Measurements from ENCODE around the gene HCRTR2. TPM values are rescaled to one million over a fixed set of nuclear protein-coding genes. Genes with fewer than 3 reads are reported as not detected.
"Not testable (repeated sequence)": the region's sequence is repeated elsewhere in the genome, so short reads cannot be mapped to it uniquely, and the experiment has no call there.

The HCRTR2 gene
- total and polyA plus RNA-seq, 7 experiments from 2014 or later = not detected

DNA sequence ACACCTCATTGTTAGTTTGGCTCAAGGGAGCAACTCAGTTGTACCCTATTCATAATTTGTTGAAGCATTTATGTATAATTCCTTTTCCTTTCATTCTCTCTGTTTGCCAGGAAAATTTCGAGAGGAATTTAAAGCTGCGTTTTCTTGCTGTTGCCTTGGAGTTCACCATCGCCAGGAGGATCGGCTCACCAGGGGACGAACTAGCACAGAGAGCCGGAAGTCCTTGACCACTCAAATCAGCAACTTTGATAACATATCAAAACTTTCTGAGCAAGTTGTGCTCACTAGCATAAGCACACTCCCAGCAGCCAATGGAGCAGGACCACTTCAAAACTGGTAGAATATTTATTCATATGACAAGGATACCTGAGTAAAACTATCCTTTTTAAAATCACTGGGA is 107.8 kb downstream of the HCRTR2 start:
- intact Hi-C loops (cut with micrococcal nuclease) = no loop called here
- H3K27ac ChIP-seq (ENCODE audit: low read depth, low read length) = no peak overlapping the region
- H3K4me1 ChIP-seq (ENCODE audit: control insufficient read depth in 2 of 2, insufficient read depth in 2 of 2, low read length in 2 of 2) = no peaks in the 10 kb centered on the region
- ChIA-PET POLR2A (no interaction called here), CTCF (no interaction called here)
- Mint-ChIP-seq H3K36me3 (no peaks in the 10 kb centered on the region), H3K9me3 (peaks cover 0 to 2% (median 0%) of the 10 kb centered on the region in 11 donors), H3K27me3 (no peaks in the 10 kb centered on the region), H3K27ac (no peak overlapping the region), H3K4me3 (no peak overlapping the region), H3K4me1 (no peaks in the 10 kb centered on the region)
- H3K36me3 ChIP-seq (ENCODE audit: control insufficient read depth in 2 of 3, insufficient read depth in 3 of 3, low read length in 3 of 3) = no peaks in the 10 kb centered on the region
- ATAC-seq (no peak), DNase-seq (no peak)
- no peak overlapping the region for H3K4me3 ChIP-seq (ENCODE audit: low read length)
- no peaks in the 10 kb centered on the region for H3K9me3 ChIP-seq (ENCODE audit: control insufficient read depth in 2 of 3, low read length in 3 of 3)
- H3K27me3 ChIP-seq (ENCODE audit: control insufficient read depth in 2 of 2, insufficient read depth in 2 of 2, low read length in 2 of 2) = no peaks in the 10 kb centered on the region

DNA sequence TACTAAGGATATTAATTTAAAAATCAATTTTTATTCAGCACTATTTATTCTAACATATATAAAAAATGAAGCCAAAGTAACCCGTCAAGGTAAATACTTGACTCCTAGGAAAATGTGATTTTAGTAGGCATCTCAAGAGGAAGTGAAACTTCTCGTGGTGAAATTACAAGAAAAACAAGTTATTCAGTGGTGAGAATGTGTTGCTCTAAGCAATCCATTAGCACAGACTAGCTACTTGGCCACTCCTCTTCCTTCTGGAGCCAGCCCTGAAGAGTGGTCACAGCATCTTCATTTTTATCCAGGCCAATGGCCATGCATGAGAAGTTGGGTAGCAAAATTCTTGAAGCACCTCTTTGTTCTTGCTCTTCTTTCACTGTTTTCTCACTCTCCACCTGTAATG is 112.5 kb downstream of the HCRTR2 start:
- intact Hi-C loops (cut with micrococcal nuclease) = no loop called here
- Mint-ChIP-seq H3K4me3 (no peak overlapping the region), H3K27ac (no peak overlapping the region), H3K9me3 (peaks cover 0 to 8% (median 2%) of the 10 kb centered on the region in 11 donors), H3K27me3 (no peaks in the 10 kb centered on the region), H3K4me1 (no peaks in the 10 kb centered on the region), H3K36me3 (no peaks in the 10 kb centered on the region)
- no peaks in the 10 kb centered on the region for H3K27me3 ChIP-seq (ENCODE audit: control insufficient read depth in 2 of 2, insufficient read depth in 2 of 2, low read length in 2 of 2)
- ATAC-seq (no peak), DNase-seq (no peak)
- H3K4me3 ChIP-seq (ENCODE audit: low read length) = no peak overlapping the region
- no peaks in the 10 kb centered on the region for H3K4me1 ChIP-seq (ENCODE audit: control insufficient read depth in 2 of 2, insufficient read depth in 2 of 2, low read length in 2 of 2)
- no peak overlapping the region for H3K27ac ChIP-seq (ENCODE audit: low read depth, low read length)
- ChIA-PET CTCF (no interaction called here), POLR2A (no interaction called here)
- H3K9me3 ChIP-seq (ENCODE audit: control insufficient read depth in 2 of 3, low read length in 3 of 3) = no peaks in the 10 kb centered on the region
- no peaks in the 10 kb centered on the region for H3K36me3 ChIP-seq (ENCODE audit: control insufficient read depth in 2 of 3, insufficient read depth in 3 of 3, low read length in 3 of 3)

- POLR2A ChIA-PET = no interaction called here
- Mint-ChIP-seq H3K36me3 (no peaks in the 10 kb centered on the region), H3K4me1 (no peaks in the 10 kb centered on the region), H3K9me3 (peaks cover 0 to 9% (median 4%) of the 10 kb centered on the region in 11 donors), H3K27ac (no peak overlapping the region), H3K4me3 (no peak overlapping the region), H3K27me3 (no peaks in the 10 kb centered on the region)
- H3K36me3 ChIP-seq (ENCODE audit: control insufficient read depth in 2 of 3, insufficient read depth in 3 of 3, low read length in 3 of 3) = no peaks in the 10 kb centered on the region
- CTCF ChIA-PET = no interaction called here
- no peaks in the 10 kb centered on the region for H3K9me3 ChIP-seq (ENCODE audit: control insufficient read depth in 2 of 3, low read length in 3 of 3)
- H3K4me3 ChIP-seq (ENCODE audit: low read length) = no peak overlapping the region
- H3K4me1 ChIP-seq (ENCODE audit: control insufficient read depth in 2 of 2, insufficient read depth in 2 of 2, low read length in 2 of 2) = no peaks in the 10 kb centered on the region
- no peak for ATAC-seq
- no peak overlapping the region for H3K27ac ChIP-seq (ENCODE audit: low read depth, low read length)
- intact Hi-C loops (cut with micrococcal nuclease) = no loop called here
- H3K27me3 ChIP-seq (ENCODE audit: control insufficient read depth in 2 of 2, insufficient read depth in 2 of 2, low read length in 2 of 2) = no peaks in the 10 kb centered on the region
- no peak for DNase-seq
Observed at GRCh38 chr6:55290736-55291135, 116.4 kb downstream of the HCRTR2 start.

- DNase-seq = no peak
- CTCF ChIA-PET = no interaction called here
- no peaks in the 10 kb centered on the region for H3K4me1 ChIP-seq (ENCODE audit: control insufficient read depth in 2 of 2, insufficient read depth in 2 of 2, low read length in 2 of 2)
- no peak overlapping the region for H3K4me3 Mint-ChIP-seq
- no peak overlapping the region for H3K4me3 ChIP-seq (ENCODE audit: low read length)
- intact Hi-C loops (cut with micrococcal nuclease) = no loop called here
- ATAC-seq = no peak
- H3K9me3 ChIP-seq (ENCODE audit: control insufficient read depth in 2 of 3, low read length in 3 of 3) = no peaks in the 10 kb centered on the region
- peaks cover 2 to 13% (median 5%) of the 10 kb centered on the region in 11 donors for H3K9me3 Mint-ChIP-seq
- H3K27ac ChIP-seq (ENCODE audit: low read depth, low read length) = no peak overlapping the region
- no peak overlapping the region for H3K27ac Mint-ChIP-seq
- no peaks in the 10 kb centered on the region for H3K4me1 Mint-ChIP-seq
- POLR2A ChIA-PET = no interaction called here
- no peaks in the 10 kb centered on the region for H3K36me3 ChIP-seq (ENCODE audit: control insufficient read depth in 2 of 3, insufficient read depth in 3 of 3, low read length in 3 of 3)
- H3K36me3 Mint-ChIP-seq = no peaks in the 10 kb centered on the region
- no peaks in the 10 kb centered on the region for H3K27me3 ChIP-seq (ENCODE audit: control insufficient read depth in 2 of 2, insufficient read depth in 2 of 2, low read length in 2 of 2)
- H3K27me3 Mint-ChIP-seq = no peaks in the 10 kb centered on the region
Observed at GRCh38 chr6:55293116-55293515, 118.8 kb downstream of the HCRTR2 start.

DNA sequence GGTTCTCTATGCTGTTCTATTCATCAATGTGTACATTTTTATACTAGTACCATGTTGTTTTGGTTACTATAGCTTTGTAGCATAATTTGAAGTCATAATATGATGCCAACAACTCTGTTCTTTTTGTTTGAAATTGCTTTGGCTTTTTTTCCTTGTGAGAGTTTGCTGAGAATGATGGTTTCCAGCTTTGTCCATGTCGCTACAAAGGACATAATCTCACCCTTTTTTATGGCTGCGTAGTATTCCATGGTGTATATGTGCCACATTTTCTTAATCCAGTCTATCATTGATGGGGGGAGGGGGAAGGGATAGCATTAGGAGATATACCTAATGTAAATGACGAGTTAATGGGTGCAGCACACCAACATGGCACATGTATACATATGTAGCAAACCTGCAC is 122.9 kb downstream of the HCRTR2 start:
- POLR2A ChIA-PET; H3K27me3 Mint-ChIP-seq; H3K27me3 ChIP-seq (ENCODE audit: control insufficient read depth in 2 of 2, insufficient read depth in 2 of 2, low read length in 2 of 2); ATAC-seq; H3K4me3 Mint-ChIP-seq; intact Hi-C loops (cut with micrococcal nuclease); CTCF ChIA-PET; H3K4me1 Mint-ChIP-seq; H3K9me3 ChIP-seq (ENCODE audit: control insufficient read depth in 2 of 3, low read length in 3 of 3); H3K27ac Mint-ChIP-seq; H3K4me1 ChIP-seq (ENCODE audit: control insufficient read depth in 2 of 2, insufficient read depth in 2 of 2, low read length in 2 of 2); H3K27ac ChIP-seq (ENCODE audit: low read depth, low read length); DNase-seq; H3K36me3 ChIP-seq (ENCODE audit: control insufficient read depth in 2 of 3, insufficient read depth in 3 of 3, low read length in 3 of 3); H3K36me3 Mint-ChIP-seq; H3K4me3 ChIP-seq (ENCODE audit: low read length): not testable (repeated sequence)
- H3K9me3 Mint-ChIP-seq = peaks cover 0 to 18% (median 5%) of the 10 kb centered on the region in 11 donors

GRCh38 chr6:55299286-55299985 is 125.1 kb downstream of the HCRTR2 start:
- Mint-ChIP-seq H3K4me1 (no peaks in the 10 kb centered on the region), H3K9me3 (peaks cover 0 to 24% (median 6%) of the 10 kb centered on the region in 11 donors), H3K27ac (no peak overlapping the region), H3K36me3 (no peaks in the 10 kb centered on the region), H3K27me3 (no peaks in the 10 kb centered on the region), H3K4me3 (no peak overlapping the region)
- H3K4me1 ChIP-seq (ENCODE audit: control insufficient read depth in 2 of 2, insufficient read depth in 2 of 2, low read length in 2 of 2) = no peaks in the 10 kb centered on the region
- intact Hi-C loops (cut with micrococcal nuclease) = no loop called here
- ATAC-seq (no peak), DNase-seq (no peak)
- no peak overlapping the region for H3K27ac ChIP-seq (ENCODE audit: low read depth, low read length)
- H3K9me3 ChIP-seq (ENCODE audit: control insufficient read depth in 2 of 3, low read length in 3 of 3) = no peaks in the 10 kb centered on the region
- H3K27me3 ChIP-seq (ENCODE audit: control insufficient read depth in 2 of 2, insufficient read depth in 2 of 2, low read length in 2 of 2) = no peaks in the 10 kb centered on the region
- no peaks in the 10 kb centered on the region for H3K36me3 ChIP-seq (ENCODE audit: control insufficient read depth in 2 of 3, insufficient read depth in 3 of 3, low read length in 3 of 3)
- ChIA-PET CTCF (no interaction called here), POLR2A (no interaction called here)
- no peak overlapping the region for H3K4me3 ChIP-seq (ENCODE audit: low read length)

GRCh38 chr6:55304747-55305146 is 130.4 kb downstream of the HCRTR2 start:
- no peaks in the 10 kb centered on the region for H3K27me3 Mint-ChIP-seq
- CTCF ChIA-PET = no interaction called here
- no peak for DNase-seq

More at GRCh38 chr6:55304747-55305146, 130.4 kb downstream of the HCRTR2 start:
- H3K4me1 Mint-ChIP-seq = no peaks in the 10 kb centered on the region
- H3K4me1 ChIP-seq (ENCODE audit: control insufficient read depth in 2 of 2, insufficient read depth in 2 of 2, low read length in 2 of 2) = no peaks in the 10 kb centered on the region
- H3K9me3 Mint-ChIP-seq = peaks cover 2 to 36% (median 6%) of the 10 kb centered on the region in 11 donors
- H3K27ac Mint-ChIP-seq = no peak overlapping the region
- no peak overlapping the region for H3K4me3 ChIP-seq (ENCODE audit: low read length)
- H3K36me3 Mint-ChIP-seq = no peaks in the 10 kb centered on the region
- no peaks in the 10 kb centered on the region for H3K27me3 ChIP-seq (ENCODE audit: control insufficient read depth in 2 of 2, insufficient read depth in 2 of 2, low read length in 2 of 2)
- intact Hi-C loops (cut with micrococcal nuclease) = no loop called here
- H3K4me3 Mint-ChIP-seq = no peak overlapping the region
- no peak for ATAC-seq
- no peaks in the 10 kb centered on the region for H3K9me3 ChIP-seq (ENCODE audit: control insufficient read depth in 2 of 3, low read length in 3 of 3)
- POLR2A ChIA-PET = no interaction called here
- no peaks in the 10 kb centered on the region for H3K36me3 ChIP-seq (ENCODE audit: control insufficient read depth in 2 of 3, insufficient read depth in 3 of 3, low read length in 3 of 3)
- H3K27ac ChIP-seq (ENCODE audit: low read depth, low read length) = no peak overlapping the region

Data from naive thymus-derived CD4-positive, alpha-beta T cell (primary cell).